Endodermal cell (in vitro differentiated cells): ENCODE results near the gene HGD. TPM values are rescaled to one million over a fixed set of nuclear protein-coding genes. Genes with fewer than 3 reads are reported as not detected.

Experiments
- DNase-seq: peaks from one replicate; pipeline ENCODE4 v3.0.0-alpha.2; 2017
- H3K27ac ChIP-seq: 2 replicates; pipeline ENCODE4 v1.5.1; 2013; ENCODE audit warnings: mild to moderate bottlenecking, low read depth, low read length, moderate library complexity
- H3K27me3 ChIP-seq: 2 replicates; pipeline ENCODE4 v1.6.1; 2013; ENCODE audit warnings: mild to moderate bottlenecking, low read length, moderate library complexity; ENCODE audit not compliant: insufficient read depth, control insufficient read depth, poor library complexity, severe bottlenecking
- H3K36me3 ChIP-seq: 2 replicates; pipeline ENCODE4 v1.7.0; 2013; ENCODE audit warnings: mild to moderate bottlenecking, low read length, moderate library complexity; ENCODE audit not compliant: control insufficient read depth, insufficient read depth
- H3K4me1 ChIP-seq: one replicate; pipeline ENCODE4 v1.7.0; 2013; ENCODE audit warnings: low read length; ENCODE audit not compliant: control insufficient read depth, insufficient read depth
- H3K4me3 ChIP-seq: 2 replicates; pipeline ENCODE4 v1.5.1; 2013; ENCODE audit warnings: mild to moderate bottlenecking, low read length, moderate library complexity
- H3K9ac ChIP-seq: 2 replicates; pipeline ENCODE4 v1.6.1; 2013; ENCODE audit warnings: mild to moderate bottlenecking, low read length, moderate library complexity; ENCODE audit not compliant: poor library complexity, severe bottlenecking; ENCODE audit errors: extremely low read depth
- H3K9me3 ChIP-seq: 2 replicates; pipeline ENCODE4 v1.6.1; 2013; ENCODE audit warnings: mild to moderate bottlenecking, low read length, moderate library complexity; ENCODE audit not compliant: control insufficient read depth
- H3K27ac Mint-ChIP-seq: 2 replicates; pipeline ENCODE4 v1.8.0; 2020; ENCODE audit warnings: mixed read lengths
- H3K27me3 Mint-ChIP-seq: 2 replicates; pipeline ENCODE4 v1.8.0; 2021; ENCODE audit warnings: mild to moderate bottlenecking, mixed read lengths; ENCODE audit not compliant: insufficient read depth
- H3K36me3 Mint-ChIP-seq: 2 replicates; pipeline ENCODE4 v1.8.0; 2020; ENCODE audit warnings: low read depth, mixed read lengths
- H3K4me1 Mint-ChIP-seq: 2 replicates; pipeline ENCODE4 v1.8.0; 2020; ENCODE audit warnings: mixed read lengths
- H3K4me3 Mint-ChIP-seq: 2 replicates; pipeline ENCODE4 v1.8.0; 2020; ENCODE audit warnings: mild to moderate bottlenecking, moderate library complexity, mixed read lengths
- H3K9me3 Mint-ChIP-seq: 2 replicates; pipeline ENCODE4 v1.8.0; 2020; ENCODE audit warnings: mild to moderate bottlenecking, mixed read lengths
- WGBS, 2 experiments: methylation state at CpG; one replicate each; pipeline versions ENCODE4 v1.1.5 to v1.1.7; 2013; ENCODE audit warnings: missing lambda C conversion rate in 2 of 2, mixed read lengths in 1 of 2; ENCODE audit not compliant: insufficient coverage in 1 of 2, insufficient read length in 1 of 2; 5-methylcytosine and 5-hydroxymethylcytosine counted together
- total RNA-seq, 2 donors: library from RNA; stranded (reverse); fragmentation: NEBNext Ultra II Directional in 1 of 2; extraction: Animal tissue kit (Norgen Biotek cat#: 25700) in 1 of 2; gene quantifications; 2 replicates in 1 of 2; 3 replicates in 1 of 2; pipeline ENCODE4 v1.2.1, GENCODE V29; 2021
- TF ChIP-seq, protein P1 (sequence below): fragments of 200-600 bp; sonication (generic); conservative IDR thresholded peaks from 2 replicates; pipeline ENCODE4 v1.5.0; 2021; ENCODE audit warnings: antibody characterized with exemption, mild to moderate bottlenecking

HGD gene
- total RNA-seq, 2 donors from 2014 or later, result not detected

- DNase-seq, result no peak
- TF ChIP-seq, protein P1, sequence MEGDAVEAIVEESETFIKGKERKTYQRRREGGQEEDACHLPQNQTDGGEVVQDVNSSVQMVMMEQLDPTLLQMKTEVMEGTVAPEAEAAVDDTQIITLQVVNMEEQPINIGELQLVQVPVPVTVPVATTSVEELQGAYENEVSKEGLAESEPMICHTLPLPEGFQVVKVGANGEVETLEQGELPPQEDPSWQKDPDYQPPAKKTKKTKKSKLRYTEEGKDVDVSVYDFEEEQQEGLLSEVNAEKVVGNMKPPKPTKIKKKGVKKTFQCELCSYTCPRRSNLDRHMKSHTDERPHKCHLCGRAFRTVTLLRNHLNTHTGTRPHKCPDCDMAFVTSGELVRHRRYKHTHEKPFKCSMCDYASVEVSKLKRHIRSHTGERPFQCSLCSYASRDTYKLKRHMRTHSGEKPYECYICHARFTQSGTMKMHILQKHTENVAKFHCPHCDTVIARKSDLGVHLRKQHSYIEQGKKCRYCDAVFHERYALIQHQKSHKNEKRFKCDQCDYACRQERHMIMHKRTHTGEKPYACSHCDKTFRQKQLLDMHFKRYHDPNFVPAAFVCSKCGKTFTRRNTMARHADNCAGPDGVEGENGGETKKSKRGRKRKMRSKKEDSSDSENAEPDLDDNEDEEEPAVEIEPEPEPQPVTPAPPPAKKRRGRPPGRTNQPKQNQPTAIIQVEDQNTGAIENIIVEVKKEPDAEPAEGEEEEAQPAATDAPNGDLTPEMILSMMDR, result no peak
- Mint-ChIP-seq H3K4me3 (no peak overlapping the region), H3K9me3 (peaks cover 1% of the 10 kb centered on the region), H3K4me1 (peaks cover 22% of the 10 kb centered on the region), H3K27ac (no peak overlapping the region), H3K27me3 (peaks cover 2% of the 10 kb centered on the region), H3K36me3 (no peaks in the 10 kb centered on the region)
- H3K27ac ChIP-seq, result no peak overlapping the region
- no peaks in the 10 kb centered on the region for H3K4me1 ChIP-seq
- peaks cover 12% of the 10 kb centered on the region for H3K9me3 ChIP-seq
- H3K4me3 ChIP-seq, result no peak overlapping the region
- H3K9ac ChIP-seq, result no peak overlapping the region
- H3K36me3 ChIP-seq, result no peaks in the 10 kb centered on the region
- no peaks in the 10 kb centered on the region for H3K27me3 ChIP-seq
Measured at GRCh38 chr3:120664926-120665325, 17.1 kb downstream of the HGD start.

- WGBS, 2 experiments, result 66 to 75% methylated on average over 4 to 5 of the region's 5 CpGs
- peaks cover 10% of the 10 kb centered on the region for H3K4me1 Mint-ChIP-seq
- TF ChIP-seq, protein P1, result no peak
- H3K36me3 ChIP-seq, result no peaks in the 10 kb centered on the region
- H3K27ac ChIP-seq, result no peak overlapping the region
- no peaks in the 10 kb centered on the region for H3K4me1 ChIP-seq
- DNase-seq, result no peak
- no peak overlapping the region for H3K4me3 ChIP-seq
- H3K4me3 Mint-ChIP-seq, result no peak overlapping the region
- H3K9me3 ChIP-seq, result peaks cover 18% of the 10 kb centered on the region
- H3K9me3 Mint-ChIP-seq, result peaks cover 22% of the 10 kb centered on the region
- H3K36me3 Mint-ChIP-seq, result no peaks in the 10 kb centered on the region
- no peak overlapping the region for H3K9ac ChIP-seq
- H3K27ac Mint-ChIP-seq, result no peak overlapping the region
- no peaks in the 10 kb centered on the region for H3K27me3 ChIP-seq
- peaks cover 2% of the 10 kb centered on the region for H3K27me3 Mint-ChIP-seq
Measured at GRCh38 chr3:120661945-120662344, 20.1 kb downstream of the HGD start.

GRCh38 chr3:120661106-120661905, 20.7 kb downstream of the HGD start:
- H3K4me3 ChIP-seq, result no peak overlapping the region
- no peak overlapping the region for H3K27ac Mint-ChIP-seq
- H3K9me3 ChIP-seq, result peaks cover 18% of the 10 kb centered on the region
- H3K4me1 ChIP-seq, result no peaks in the 10 kb centered on the region
- TF ChIP-seq, protein P1, result no peak
- H3K27me3 ChIP-seq, result no peaks in the 10 kb centered on the region
- H3K9me3 Mint-ChIP-seq, result peaks cover 22% of the 10 kb centered on the region
- H3K36me3 ChIP-seq, result no peaks in the 10 kb centered on the region
- no peak overlapping the region for H3K4me3 Mint-ChIP-seq
- WGBS, 2 experiments, result 45 to 50% methylated on average over 2 of the region's 2 CpGs
- DNase-seq, result no peak
- peaks cover 10% of the 10 kb centered on the region for H3K4me1 Mint-ChIP-seq
- no peaks in the 10 kb centered on the region for H3K36me3 Mint-ChIP-seq
- H3K27me3 Mint-ChIP-seq, result peaks cover 2% of the 10 kb centered on the region
- H3K27ac ChIP-seq, result no peak overlapping the region
- H3K9ac ChIP-seq, result no peak overlapping the region
